Neural progenitor cell (in vitro differentiated cells): ENCODE data around the gene HVCN1. TPM values are rescaled to one million over a fixed set of nuclear protein-coding genes. Genes with fewer than 3 reads are reported as not detected.

ENCODE experiments used
- DNase-seq: peaks from one replicate; pipeline ENCODE4 v3.0.0-alpha.2; 2016; ENCODE audit warnings: low spot score
- H2AFZ ChIP-seq: fragments of 200-600 bp; sonication (generic); replicated peaks from 2 replicates; pipeline ENCODE4 v1.6.1; 2016; ENCODE audit warnings: antibody characterized with exemption
- H3F3A ChIP-seq: fragments of 200-600 bp; sonication (generic); 2 replicates; pipeline ENCODE4 v1.6.1; 2016; ENCODE audit warnings: antibody characterized with exemption, low read depth
- H3K27ac ChIP-seq: fragments of 200-600 bp; sonication (generic); 2 replicates; pipeline ENCODE4 v1.5.1; 2016; ENCODE audit warnings: mild to moderate bottlenecking
- H3K27me3 ChIP-seq: fragments of 200-600 bp; sonication (generic); 2 replicates; pipeline ENCODE4 v1.6.1; 2016; ENCODE audit warnings: mild to moderate bottlenecking, moderate library complexity
- H3K36me3 ChIP-seq: fragments of 200-600 bp; sonication (generic); 2 replicates; pipeline ENCODE4 v1.5.1; 2016
- H3K4me1 ChIP-seq: fragments of 200-600 bp; sonication (generic); 2 replicates; pipeline ENCODE4 v1.6.1; 2016; ENCODE audit warnings: mixed run types
- H3K4me2 ChIP-seq: fragments of 200-600 bp; sonication (generic); 2 replicates; pipeline ENCODE4 v1.6.1; 2016
- H3K4me3 ChIP-seq: fragments of 200-600 bp; sonication (generic); 2 replicates; pipeline ENCODE4 v1.5.1; 2016
- H3K79me2 ChIP-seq: fragments of 200-600 bp; sonication (generic); 2 replicates; pipeline ENCODE4 v1.6.1; 2016; ENCODE audit warnings: low read depth
- H3K9ac ChIP-seq: fragments of 200-600 bp; sonication (generic); 2 replicates; pipeline ENCODE4 v1.6.1; 2016
- H3K9me3 ChIP-seq: fragments of 200-600 bp; sonication (generic); 2 replicates; pipeline ENCODE4 v1.5.1; 2016; ENCODE audit warnings: low read depth
- H4K20me1 ChIP-seq: fragments of 200-600 bp; sonication (generic); 2 replicates; pipeline ENCODE4 v1.6.1; 2016; ENCODE audit warnings: low read depth
- H3K27ac Mint-ChIP-seq: 3 replicates; pipeline ENCODE4 v1.8.0; 2021; ENCODE audit warnings: mixed read lengths
- H3K27me3 Mint-ChIP-seq: 2 replicates; pipeline ENCODE4 v1.8.0; 2022; ENCODE audit warnings: low read depth, mild to moderate bottlenecking, inconsistent platforms, moderate library complexity, mixed read lengths; ENCODE audit not compliant: insufficient read depth
- H3K36me3 Mint-ChIP-seq: 3 replicates; pipeline ENCODE4 v1.8.0; 2021; ENCODE audit warnings: mixed read lengths
- H3K4me1 Mint-ChIP-seq: 3 replicates; pipeline ENCODE4 v1.8.0; 2021; ENCODE audit warnings: mixed read lengths
- H3K4me3 Mint-ChIP-seq: 3 replicates; pipeline ENCODE4 v1.8.0; 2021; ENCODE audit warnings: mild to moderate bottlenecking, moderate library complexity, mixed read lengths
- H3K9me3 Mint-ChIP-seq: 3 replicates; pipeline ENCODE4 v1.8.0; 2020; ENCODE audit warnings: mixed read lengths
- EZH2 ChIP-seq: fragments of 200-600 bp; sonication (generic); IDR thresholded peaks from 2 replicates; pipeline ENCODE4 v1.6.1; 2017; ENCODE audit warnings: antibody characterized with exemption, mild to moderate bottlenecking, moderate library complexity
- EZH2phosphoT487 ChIP-seq: fragments of 200-600 bp; sonication (generic); IDR thresholded peaks from 2 replicates; pipeline ENCODE4 v1.6.1; 2017; ENCODE audit warnings: antibody characterized with exemption
- total RNA-seq: library from RNA; depleted of rRNA; stranded (reverse); fragments of >200 nt; gene quantifications from 2 replicates; pipeline ENCODE4 v1.2.3, GENCODE V29; 2015; ENCODE audit warnings: low replicate concordance
- TF ChIP-seq, protein P1 (sequence below): fragments of 200-600 bp; sonication (generic); IDR thresholded peaks from 2 replicates; pipeline ENCODE4 v1.5.1; 2017; ENCODE audit warnings: antibody characterized with exemption, mild to moderate bottlenecking

HVCN1 gene
- total RNA-seq, 1 donor from 2014 or later, result 16.4 TPM

DNA sequence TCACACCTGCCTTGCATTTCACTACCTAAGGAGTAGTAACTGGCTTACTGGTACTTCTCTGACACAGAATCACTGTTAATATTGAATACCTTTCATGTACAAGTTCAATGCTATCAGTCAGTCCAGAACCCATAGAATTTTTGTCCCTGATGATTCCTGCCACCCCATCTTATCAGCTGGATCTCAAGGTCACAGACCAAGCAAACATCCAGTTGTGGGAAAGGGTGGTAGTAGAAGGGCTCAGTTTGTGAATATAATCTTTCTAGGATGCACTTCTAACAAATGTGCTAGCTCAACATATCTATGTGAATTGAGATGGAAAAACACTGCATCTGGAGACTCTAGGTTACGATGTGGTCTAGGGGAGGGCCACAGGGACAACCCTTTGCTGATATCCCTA, 39.7 kb upstream of the HVCN1 start:
- no peaks in the 10 kb centered on the region for H3K27me3 Mint-ChIP-seq
- H3K4me3 ChIP-seq, result no peak overlapping the region
- no peak overlapping the region for H2AFZ ChIP-seq
- no peaks in the 10 kb centered on the region for H3K27me3 ChIP-seq
- no peak overlapping the region for H3K4me2 ChIP-seq
- H3K4me1 Mint-ChIP-seq, result peaks cover 13% of the 10 kb centered on the region
- peaks cover 99% of the 10 kb centered on the region for H3K79me2 ChIP-seq
- peaks cover 12% of the 10 kb centered on the region for H3K4me1 ChIP-seq
- H3K27ac ChIP-seq, result no peak overlapping the region
- no peaks in the 10 kb centered on the region for H3K9me3 Mint-ChIP-seq
- peaks cover 4% of the 10 kb centered on the region for H3F3A ChIP-seq
- peaks cover 42% of the 10 kb centered on the region for H3K36me3 Mint-ChIP-seq
- H3K9me3 ChIP-seq, result no peaks in the 10 kb centered on the region
- no peak overlapping the region for H3K9ac ChIP-seq
- no peak overlapping the region for H3K4me3 Mint-ChIP-seq
- H4K20me1 ChIP-seq, result peaks cover 94% of the 10 kb centered on the region
- TF ChIP-seq EZH2phosphoT487 (no peak), EZH2 (no peak)
- TF ChIP-seq, protein P1, sequence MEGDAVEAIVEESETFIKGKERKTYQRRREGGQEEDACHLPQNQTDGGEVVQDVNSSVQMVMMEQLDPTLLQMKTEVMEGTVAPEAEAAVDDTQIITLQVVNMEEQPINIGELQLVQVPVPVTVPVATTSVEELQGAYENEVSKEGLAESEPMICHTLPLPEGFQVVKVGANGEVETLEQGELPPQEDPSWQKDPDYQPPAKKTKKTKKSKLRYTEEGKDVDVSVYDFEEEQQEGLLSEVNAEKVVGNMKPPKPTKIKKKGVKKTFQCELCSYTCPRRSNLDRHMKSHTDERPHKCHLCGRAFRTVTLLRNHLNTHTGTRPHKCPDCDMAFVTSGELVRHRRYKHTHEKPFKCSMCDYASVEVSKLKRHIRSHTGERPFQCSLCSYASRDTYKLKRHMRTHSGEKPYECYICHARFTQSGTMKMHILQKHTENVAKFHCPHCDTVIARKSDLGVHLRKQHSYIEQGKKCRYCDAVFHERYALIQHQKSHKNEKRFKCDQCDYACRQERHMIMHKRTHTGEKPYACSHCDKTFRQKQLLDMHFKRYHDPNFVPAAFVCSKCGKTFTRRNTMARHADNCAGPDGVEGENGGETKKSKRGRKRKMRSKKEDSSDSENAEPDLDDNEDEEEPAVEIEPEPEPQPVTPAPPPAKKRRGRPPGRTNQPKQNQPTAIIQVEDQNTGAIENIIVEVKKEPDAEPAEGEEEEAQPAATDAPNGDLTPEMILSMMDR, result no peak
- DNase-seq, result no peak
- peaks cover 32% of the 10 kb centered on the region for H3K36me3 ChIP-seq
- H3K27ac Mint-ChIP-seq, result no peak overlapping the region

DNA sequence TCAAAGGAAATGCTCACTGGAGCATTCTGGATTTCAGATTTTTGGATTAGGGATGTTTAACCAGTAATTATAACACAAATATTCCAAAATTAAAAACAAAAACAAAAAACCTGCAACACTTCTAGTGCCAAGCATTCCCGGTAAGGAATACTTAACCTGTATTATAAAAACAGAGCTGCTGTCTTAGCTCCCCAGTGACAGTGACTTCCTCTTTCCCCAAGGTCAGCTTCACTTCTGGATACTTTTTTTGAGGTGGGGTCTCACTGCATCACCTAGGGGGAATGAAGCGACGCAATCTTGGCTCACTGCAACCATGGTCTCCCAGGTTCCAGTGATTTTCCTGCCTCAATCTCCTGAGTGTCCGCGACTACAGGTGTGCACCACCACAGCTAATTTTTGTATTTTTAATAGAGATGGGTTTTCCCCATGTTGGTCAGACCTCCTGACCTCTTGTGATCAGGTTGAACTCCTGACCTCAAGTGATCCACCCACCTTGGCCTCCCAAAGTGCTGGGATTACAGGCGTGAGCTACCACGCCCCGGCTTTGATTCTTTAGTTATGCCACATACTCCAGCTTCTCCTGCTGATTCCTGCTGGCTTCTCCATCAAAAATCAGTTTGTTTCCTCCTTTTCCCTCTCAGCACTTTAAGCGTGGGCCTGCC, 37.9 kb upstream of the HVCN1 start:
- peaks cover 32% of the 10 kb centered on the region for H3K36me3 ChIP-seq
- Mint-ChIP-seq H3K9me3 (no peaks in the 10 kb centered on the region), H3K36me3 (peaks cover 50% of the 10 kb centered on the region), H3K27ac (no peak overlapping the region), H3K4me3 (no peak overlapping the region), H3K4me1 (peaks cover 2% of the 10 kb centered on the region), H3K27me3 (no peaks in the 10 kb centered on the region)
- no peak overlapping the region for H3K4me2 ChIP-seq
- H3K27me3 ChIP-seq, result no peaks in the 10 kb centered on the region
- H3F3A ChIP-seq, result peaks cover 10% of the 10 kb centered on the region
- H3K27ac ChIP-seq, result no peak overlapping the region
- H2AFZ ChIP-seq, result no peak overlapping the region
- peaks cover 84% of the 10 kb centered on the region for H3K79me2 ChIP-seq
- H3K4me1 ChIP-seq, result no peaks in the 10 kb centered on the region
- H4K20me1 ChIP-seq, result peaks cover 91% of the 10 kb centered on the region
- TF ChIP-seq EZH2phosphoT487 (no peak), EZH2 (no peak)
- TF ChIP-seq, protein P1, result no peak
- H3K4me3 ChIP-seq, result no peak overlapping the region
- no peaks in the 10 kb centered on the region for H3K9me3 ChIP-seq
- DNase-seq, result no peak
- no peak overlapping the region for H3K9ac ChIP-seq

DNA sequence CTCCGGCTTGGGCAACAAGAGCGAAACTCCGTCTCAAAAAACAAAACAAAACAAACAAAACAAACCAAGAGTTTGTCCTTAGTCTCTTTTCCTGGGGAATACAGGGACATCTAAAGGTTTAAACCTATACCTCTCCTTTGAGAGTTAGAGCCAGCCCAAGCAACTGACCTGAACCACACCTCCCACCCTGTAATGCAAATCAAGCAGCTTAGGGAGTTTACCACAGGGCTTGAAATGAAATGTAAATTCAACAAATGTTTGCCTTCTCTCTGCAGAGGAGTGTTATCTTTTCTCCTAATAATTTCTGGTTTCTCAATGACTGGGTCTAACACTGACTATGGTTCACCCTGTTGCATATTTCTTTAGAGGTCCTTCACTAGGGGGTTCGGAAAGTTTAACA, 37.1 kb upstream of the HVCN1 start:
- Mint-ChIP-seq H3K36me3 (peaks cover 55% of the 10 kb centered on the region), H3K27me3 (no peaks in the 10 kb centered on the region), H3K27ac (no peak overlapping the region), H3K9me3 (no peaks in the 10 kb centered on the region), H3K4me1 (peaks cover 2% of the 10 kb centered on the region), H3K4me3 (no peak overlapping the region)
- H3K27ac ChIP-seq, result no peak overlapping the region
- peaks cover 83% of the 10 kb centered on the region for H4K20me1 ChIP-seq
- H3K36me3 ChIP-seq, result peaks cover 34% of the 10 kb centered on the region
- TF ChIP-seq EZH2 (no peak), EZH2phosphoT487 (no peak)
- TF ChIP-seq, protein P1, result no peak
- H3K79me2 ChIP-seq, result peaks cover 76% of the 10 kb centered on the region
- no peaks in the 10 kb centered on the region for H3K9me3 ChIP-seq
- no peak overlapping the region for H2AFZ ChIP-seq
- H3K9ac ChIP-seq, result no peak overlapping the region
- H3K4me2 ChIP-seq, result no peak overlapping the region
- H3F3A ChIP-seq, result peaks cover 13% of the 10 kb centered on the region
- DNase-seq, result no peak
- no peak overlapping the region for H3K4me3 ChIP-seq
- no peaks in the 10 kb centered on the region for H3K27me3 ChIP-seq
- no peaks in the 10 kb centered on the region for H3K4me1 ChIP-seq
